HEK293T (cell line): ENCODE measurements around the gene LRP1B.

Experiments
- CTCF ChIA-PET: fragments of 350-600 bp; formaldehyde crosslinking; extraction: SDS; loops from one replicate; lab custom pipeline; 2021; ENCODE audit warnings: antibody characterized with exemption, inconsistent platforms; lab: Yijun Ruan, JAX
- POLR2A ChIA-PET: fragments of 350-600 bp; formaldehyde crosslinking; extraction: SDS; loops from one replicate; lab custom pipeline; 2020; ENCODE audit warnings: antibody characterized with exemption, inconsistent platforms; lab: Yijun Ruan, JAX
- DNase-seq: peaks from one replicate; pipeline ENCODE4 v3.0.0; 2012; ENCODE audit warnings: mixed read lengths; ENCODE audit errors: extremely low spot score
- ARNT ChIP-seq: fragments of 450-650 bp; IDR thresholded peaks from 2 replicates; pipeline ENCODE4 v1.6.1; 2017; ENCODE audit warnings: mild to moderate bottlenecking
- BHLHE40 ChIP-seq: fragments of 450-650 bp; IDR thresholded peaks from 2 replicates; pipeline ENCODE4 v1.6.1; 2016; ENCODE audit warnings: mild to moderate bottlenecking, moderate library complexity, borderline replicate concordance
- CTBP1 ChIP-seq: fragments of 450-650 bp; IDR thresholded peaks from 2 replicates; pipeline ENCODE4 v1.6.1; 2016; ENCODE audit warnings: borderline replicate concordance
- ELF4 ChIP-seq: fragments of 450-650 bp; IDR thresholded peaks from 2 replicates; pipeline ENCODE4 v1.6.1; 2017; ENCODE audit warnings: antibody characterized with exemption
- FOXA1 ChIP-seq: fragments of 450-650 bp; IDR thresholded peaks from 2 replicates; pipeline ENCODE4 v1.6.1; 2016; ENCODE audit warnings: mild to moderate bottlenecking
- FOXK2 ChIP-seq: fragments of 450-650 bp; IDR thresholded peaks from 2 replicates; pipeline ENCODE4 v1.6.1; 2016; ENCODE audit warnings: mild to moderate bottlenecking
- FOXM1 ChIP-seq: fragments of 450-650 bp; IDR thresholded peaks from 2 replicates; pipeline ENCODE4 v1.6.1; 2017; ENCODE audit warnings: mild to moderate bottlenecking, borderline replicate concordance
- HDGF ChIP-seq: fragments of 450-650 bp; IDR thresholded peaks from 2 replicates; pipeline ENCODE4 v1.6.1; 2017; ENCODE audit warnings: antibody characterized with exemption, borderline replicate concordance
- L3MBTL2 ChIP-seq: fragments of 450-650 bp; conservative IDR thresholded peaks from 2 replicates; pipeline ENCODE4 v1.6.1; 2016; ENCODE audit warnings: mild to moderate bottlenecking
- LEF1 ChIP-seq: fragments of 450-650 bp; IDR thresholded peaks from 2 replicates; pipeline ENCODE4 v1.6.1; 2017; ENCODE audit warnings: mild to moderate bottlenecking, borderline replicate concordance
- NFRKB ChIP-seq: fragments of 450-650 bp; IDR thresholded peaks from 2 replicates; pipeline ENCODE4 v1.6.1; 2016; ENCODE audit warnings: mild to moderate bottlenecking, moderate library complexity
- SP1 ChIP-seq: fragments of 450-650 bp; IDR thresholded peaks from 2 replicates; pipeline ENCODE4 v1.6.1; 2017
- SUZ12 ChIP-seq: fragments of 450-650 bp; IDR thresholded peaks from 2 replicates; pipeline ENCODE4 v1.6.1; 2016; ENCODE audit warnings: mild to moderate bottlenecking
- TARDBP ChIP-seq: fragments of 450-650 bp; IDR thresholded peaks from 2 replicates; pipeline ENCODE4 v1.6.1; 2016
- ZNF384 ChIP-seq: fragments of 450-650 bp; IDR thresholded peaks from 2 replicates; pipeline ENCODE4 v1.6.1; 2016
- TF ChIP-seq, protein P1 (sequence below): fragments of 450-650 bp; IDR thresholded peaks from 2 replicates; pipeline ENCODE4 v1.6.1; 2016

Gene LRP1B

DNA sequence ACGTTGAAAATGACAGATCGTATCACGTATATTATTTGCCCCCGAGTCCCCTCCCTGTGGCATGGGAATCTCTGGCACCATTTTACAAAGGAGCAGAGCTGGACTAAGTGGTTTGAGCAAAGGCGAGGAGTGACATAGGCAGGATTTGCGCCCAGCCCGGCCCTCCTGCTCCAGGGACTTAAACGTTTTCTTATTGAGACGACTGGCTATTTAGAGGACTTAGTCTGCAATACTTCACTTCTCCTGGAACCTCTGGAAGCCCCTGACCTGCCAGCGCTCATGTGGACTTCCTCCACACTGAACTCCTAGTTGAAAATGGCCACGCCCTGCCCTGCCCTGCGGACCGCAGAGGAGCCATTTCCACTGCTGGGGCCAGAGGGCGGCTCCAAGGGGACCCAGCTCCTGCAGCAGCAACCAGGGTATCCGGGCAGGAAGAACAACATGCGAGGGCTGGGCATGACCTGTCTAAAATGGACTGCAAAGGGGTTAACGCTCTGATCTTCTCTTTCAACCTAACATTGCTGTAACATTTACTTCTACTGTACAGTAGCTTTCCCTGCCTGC, 690.7 kb downstream of the LRP1B start:
- ChIA-PET POLR2A (no interaction called here), CTCF (no interaction called here)
- DNase-seq = no peak
- TF ChIP-seq, protein P1, sequence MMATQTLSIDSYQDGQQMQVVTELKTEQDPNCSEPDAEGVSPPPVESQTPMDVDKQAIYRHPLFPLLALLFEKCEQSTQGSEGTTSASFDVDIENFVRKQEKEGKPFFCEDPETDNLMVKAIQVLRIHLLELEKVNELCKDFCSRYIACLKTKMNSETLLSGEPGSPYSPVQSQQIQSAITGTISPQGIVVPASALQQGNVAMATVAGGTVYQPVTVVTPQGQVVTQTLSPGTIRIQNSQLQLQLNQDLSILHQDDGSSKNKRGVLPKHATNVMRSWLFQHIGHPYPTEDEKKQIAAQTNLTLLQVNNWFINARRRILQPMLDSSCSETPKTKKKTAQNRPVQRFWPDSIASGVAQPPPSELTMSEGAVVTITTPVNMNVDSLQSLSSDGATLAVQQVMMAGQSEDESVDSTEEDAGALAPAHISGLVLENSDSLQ = no peak
- TF ChIP-seq L3MBTL2 (no peak), NFRKB (no peak), TARDBP (no peak), ZNF384 (no peak), ELF4 (no peak), CTBP1 (no peak), LEF1 (no peak), BHLHE40 (no peak), FOXK2 (no peak), ARNT (no peak), FOXA1 (no peak), SUZ12 (no peak), HDGF (no peak), FOXM1 (no peak), SP1 (no peak)

DNA sequence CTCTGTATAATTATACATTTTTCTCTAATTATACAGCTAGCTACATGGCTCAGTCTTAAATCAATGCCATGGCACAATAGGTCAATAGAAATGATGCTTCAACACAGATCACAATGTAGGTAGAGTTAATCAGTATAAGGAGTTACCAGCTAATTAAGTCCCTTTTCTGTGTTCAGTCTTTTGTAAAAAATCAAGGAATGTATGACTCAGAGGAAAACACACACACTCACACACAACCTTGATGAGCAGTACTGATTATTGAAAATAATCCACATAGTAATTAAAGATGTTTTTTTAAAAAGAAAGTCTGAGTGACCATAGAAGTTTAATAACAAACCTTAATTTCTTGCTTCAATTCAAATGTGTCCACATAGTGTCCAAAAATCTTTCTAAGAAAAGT, 691.3 kb downstream of the LRP1B start:
- no peak for DNase-seq
- ChIA-PET POLR2A (no interaction called here), CTCF (interaction anchor here (0.6 kb wide), 1 partner anchor 290 kb away, joined by 3 read pairs; no protein-coding TSS in a partner anchor)
- TF ChIP-seq L3MBTL2 (no peak), SUZ12 (no peak), FOXA1 (no peak), LEF1 (no peak), BHLHE40 (no peak), CTBP1 (no peak), TARDBP (no peak), FOXM1 (no peak), ZNF384 (no peak), HDGF (no peak), ELF4 (no peak)

DNA sequence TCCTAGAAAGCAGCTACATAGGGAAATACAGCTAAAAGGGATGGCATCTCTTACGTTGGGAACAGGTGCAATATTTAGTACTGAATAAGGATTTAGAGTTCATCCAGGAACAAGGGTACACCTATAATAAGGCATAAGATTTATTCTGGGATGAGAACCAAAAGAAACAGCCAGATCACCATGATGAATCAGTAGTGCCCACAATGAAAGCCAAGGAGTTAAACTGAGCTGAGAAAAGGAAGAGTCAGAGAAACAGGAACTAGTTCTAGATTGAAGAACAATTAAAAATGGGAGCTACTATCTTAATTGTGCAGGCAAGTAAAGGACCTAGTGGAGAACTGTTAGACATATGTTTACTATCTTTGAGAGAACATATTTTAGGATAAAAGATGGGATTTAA, 692.3 kb downstream of the LRP1B start:
- CTCF ChIA-PET = no interaction called here
- TF ChIP-seq LEF1 = no peak
- TF ChIP-seq ZNF384 = no peak
- TF ChIP-seq BHLHE40 = no peak
- no peak for TF ChIP-seq HDGF
- no peak for TF ChIP-seq ARNT
- TF ChIP-seq SP1 = no peak
- TF ChIP-seq NFRKB = no peak
- no peak for TF ChIP-seq SUZ12
- TF ChIP-seq TARDBP = no peak
- TF ChIP-seq FOXA1 = no peak
- no peak for TF ChIP-seq FOXK2
- TF ChIP-seq, protein P1 = no peak
- DNase-seq = no peak
- POLR2A ChIA-PET = no interaction called here

DNA sequence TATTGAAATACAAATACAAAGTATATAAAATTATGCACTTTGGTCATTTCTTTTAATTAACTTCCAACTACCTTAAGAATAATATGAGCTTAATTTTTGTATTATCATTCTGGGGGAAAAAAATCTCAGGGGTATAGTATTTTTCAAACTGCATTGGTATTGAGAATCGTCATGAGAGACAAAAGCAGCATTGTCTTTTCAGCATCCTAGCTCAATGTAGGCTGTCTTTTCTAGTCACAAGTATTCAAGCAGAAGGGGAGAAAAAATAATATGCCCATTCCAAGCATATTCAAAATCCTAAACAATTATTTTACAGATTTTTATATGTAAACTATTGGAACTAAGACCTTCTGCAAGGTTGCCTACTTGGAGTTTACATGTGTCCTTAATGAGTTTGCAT, 693.3 kb downstream of the LRP1B start:
- no peak for DNase-seq
- POLR2A ChIA-PET = no interaction called here
- TF ChIP-seq CTBP1 (no peak), HDGF (no peak), BHLHE40 (no peak), ZNF384 (no peak)
- CTCF ChIA-PET = no interaction called here

DNA sequence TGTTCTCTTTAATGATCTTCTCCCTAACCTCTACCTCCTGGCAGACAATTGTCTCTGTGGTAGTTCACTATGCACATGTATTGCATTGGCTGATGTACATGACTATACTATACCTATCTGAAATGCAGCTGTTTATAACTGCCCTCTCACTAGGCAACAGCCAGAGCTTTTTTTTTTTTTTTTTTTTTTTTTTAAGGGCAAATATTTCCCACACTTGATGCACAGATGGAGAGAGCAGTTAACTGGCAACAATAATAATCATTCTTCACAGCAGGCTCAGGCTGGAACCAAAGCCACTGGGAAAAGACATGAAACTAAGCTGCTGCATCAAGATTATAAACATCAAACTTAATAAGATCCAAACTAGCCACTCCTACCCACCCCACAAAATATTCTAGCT, 707.7 kb downstream of the LRP1B start:
- DNase-seq = no peak
- CTCF ChIA-PET = interaction anchor here (0.6 kb wide), 1 partner anchor 30 kb away, joined by 3 read pairs; no protein-coding TSS in a partner anchor
- TF ChIP-seq HDGF (no peak), SP1 (no peak), FOXK2 (no peak), ELF4 (no peak), ZNF384 (no peak), LEF1 (no peak), FOXM1 (no peak), TARDBP (no peak), BHLHE40 (no peak), FOXA1 (no peak), L3MBTL2 (no peak), NFRKB (no peak), ARNT (no peak), CTBP1 (no peak), SUZ12 (no peak)
- TF ChIP-seq, protein P1 = no peak
- POLR2A ChIA-PET = no interaction called here

DNA sequence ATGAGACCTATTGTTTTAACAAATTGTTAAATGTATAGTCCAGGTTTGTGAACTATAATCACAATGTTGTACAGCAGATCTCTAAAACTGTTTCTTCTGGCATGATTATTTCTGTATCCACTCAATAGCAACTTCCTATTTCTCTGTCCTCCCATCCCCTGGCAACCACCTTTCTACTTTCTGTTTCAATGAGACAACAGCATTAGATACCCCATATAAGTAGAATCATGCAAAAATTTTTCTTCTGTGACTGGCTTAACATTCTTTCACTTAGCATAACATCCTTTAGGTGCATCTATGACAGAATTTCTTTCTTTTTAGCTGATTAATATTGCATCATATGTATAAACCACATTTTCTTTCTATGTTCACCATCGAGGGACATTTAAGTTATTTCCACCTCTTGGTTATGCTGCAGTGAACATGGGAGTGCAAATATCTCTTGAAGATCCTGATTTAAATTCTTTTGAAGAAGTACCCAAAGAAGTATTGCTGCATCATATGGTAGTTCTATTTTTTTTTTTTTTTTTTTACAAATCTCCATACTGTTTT, 713.5 kb downstream of the LRP1B start:
- ChIA-PET CTCF (no interaction called here), POLR2A (no interaction called here)
- TF ChIP-seq BHLHE40 (no peak), HDGF (no peak), SUZ12 (no peak), CTBP1 (no peak)
- TF ChIP-seq, protein P1 = no peak
- DNase-seq = no peak
